HepG2 (cell line): ENCODE measurements around the gene FOXA1. TPM values are rescaled to one million over a fixed set of nuclear protein-coding genes. Genes with fewer than 3 reads are reported as not detected.

Source experiments
- ATAC-seq: fragments of 200-7000 bp; cut with Tn5 transposase; 3 replicates; pipeline ENCODE4 v1.9.1; 2020; ENCODE audit warnings: mild to moderate bottlenecking, moderate library complexity
- BruUV-seq: library from RNA; stranded (reverse); fragments of 400-500 nt; replicated peaks from 2 replicates; lab custom pipeline; 2021; lab: Mats Ljungman, UMichigan
- CTCF ChIA-PET: fragments of 300-600 bp; formaldehyde crosslinking; extraction: SDS; loops from one replicate; lab custom pipeline; 2021; ENCODE audit warnings: low total read pairs, inconsistent platforms, low intra/inter-chr PET ratio; lab: Yijun Ruan, JAX
- POLR2A ChIA-PET: fragments of 350-600 bp; sonication (Branson Sonifier 250); formaldehyde crosslinking; loops from one replicate; lab custom pipeline; 2020; ENCODE audit warnings: antibody characterized with exemption, inconsistent platforms; lab: Yijun Ruan, JAX
- DNase-seq: peaks from one replicate; pipeline ENCODE4 v3.0.0-alpha.2; 2015; ENCODE audit warnings: low spot score
- FAIRE-seq: peaks from 3 replicates; lab custom pipeline; 2011; peaks lifted over from hg19 to GRCh38; lab: Jason Lieb, UNC
- H2AFZ ChIP-seq: one replicate; pipeline ENCODE4 v1.6.1; 2011; ENCODE audit warnings: low read length, inconsistent platforms
- H3K27ac ChIP-seq: fragments of 300-600 bp; 3 replicates; pipeline ENCODE4 v1.8.0; 2011; ENCODE audit warnings: mixed run types, mild to moderate bottlenecking, mixed read lengths, low read length, inconsistent platforms; ENCODE audit not compliant: insufficient read depth; ENCODE audit errors: extremely low read length
- H3K27me3 ChIP-seq, 2 experiments: fragments of 200-600 bp in 1 of 2; 2 replicates in 1 of 2; 3 replicates in 1 of 2; pipeline versions ENCODE4 v1.6.0 to v1.8.0; 2011; ENCODE audit warnings: low read length in 2 of 2, mild to moderate bottlenecking in 2 of 2, moderate library complexity in 2 of 2, inconsistent platforms in 1 of 2; ENCODE audit not compliant: insufficient read depth in 2 of 2, control insufficient read depth in 1 of 2
- H3K36me3 ChIP-seq, 2 experiments: fragments of 200-600 bp in 1 of 2; replicated peaks in 1 of 2; 2 replicates in 1 of 2; 3 replicates in 1 of 2; pipeline versions ENCODE4 v1.5.1 to v1.8.0; 2011; ENCODE audit warnings: low read length in 2 of 2, inconsistent platforms in 1 of 2; ENCODE audit not compliant: insufficient read depth in 2 of 2, control insufficient read depth in 1 of 2
- H3K4me1 ChIP-seq: 2 replicates; pipeline ENCODE4 v1.5.1; 2012; ENCODE audit warnings: low read length, inconsistent platforms; ENCODE audit not compliant: insufficient read depth
- H3K4me2 ChIP-seq: 2 replicates; pipeline ENCODE4 v1.6.0; 2011; ENCODE audit warnings: low read depth, low read length, inconsistent platforms
- H3K4me3 ChIP-seq, 3 experiments: fragments of 200-600 bp in 1 of 3; sonication (generic), shearing (Covaris generic) in 1 of 3; replicated peaks in 1 of 3; 2 replicates each; pipeline ENCODE4 v1.5.1; 2011 to 2016; ENCODE audit warnings: low read length in 3 of 3, inconsistent platforms in 2 of 3, low read depth in 2 of 3, mild to moderate bottlenecking in 2 of 3, control low read depth in 1 of 3, mixed read lengths in 1 of 3; ENCODE audit not compliant: insufficient read depth in 1 of 3
- H3K79me2 ChIP-seq: one replicate; pipeline ENCODE4 v1.6.1; 2011; ENCODE audit warnings: low read length, inconsistent platforms; ENCODE audit not compliant: insufficient read depth
- H3K9ac ChIP-seq: 2 replicates; pipeline ENCODE4 v1.6.0; 2011; ENCODE audit warnings: mild to moderate bottlenecking, low read depth, low read length, inconsistent platforms; ENCODE audit not compliant: insufficient read depth
- H3K9me3 ChIP-seq: 2 replicates; pipeline ENCODE4 v1.5.1; 2012; ENCODE audit warnings: mild to moderate bottlenecking, low read length
- H4K20me1 ChIP-seq: 2 replicates; pipeline ENCODE4 v1.6.0; 2011; ENCODE audit warnings: inconsistent platforms, mild to moderate bottlenecking, low read length, moderate library complexity; ENCODE audit not compliant: insufficient read depth
- CEBPG ChIP-seq: IDR thresholded peaks from 2 replicates; pipeline ENCODE4 v1.6.1; 2016
- CREB1 ChIP-seq, 2 experiments: fragments of 450-650 bp in 1 of 2; IDR thresholded peaks; 2 replicates each; pipeline ENCODE4 v1.6.1; 2016 to 2017; ENCODE audit warnings: control low read depth in 1 of 2, mild to moderate bottlenecking in 1 of 2, missing compliant biosample characterization in 1 of 2, missing genetic modification characterization in 1 of 2
- HNRNPUL1 ChIP-seq: fragments of 200-400 bp; formaldehyde crosslinking; IDR thresholded peaks from 2 replicates; pipeline ENCODE4 v1.6.1; 2017; ENCODE audit warnings: low read depth, mild to moderate bottlenecking, low read length, moderate library complexity
- MTF1 ChIP-seq: sonication (generic); formaldehyde crosslinking; IDR thresholded peaks from 2 replicates; pipeline ENCODE4 v1.5.0; 2020; ENCODE audit warnings: missing genetic modification reagents
- NBN ChIP-seq: fragments of 450-650 bp; conservative IDR thresholded peaks from 2 replicates; pipeline ENCODE4 v1.6.1; 2017
- NKX3-1 ChIP-seq: sonication (generic); formaldehyde crosslinking; IDR thresholded peaks from 2 replicates; pipeline ENCODE4 v1.5.0; 2020; ENCODE audit warnings: missing genetic modification reagents
- SIN3A ChIP-seq: IDR thresholded peaks from 2 replicates; pipeline ENCODE4 v1.6.1; 2011; ENCODE audit warnings: low read depth, mild to moderate bottlenecking, control low read depth, low read length, borderline replicate concordance
- SMYD3 ChIP-seq: sonication (generic); formaldehyde crosslinking; IDR thresholded peaks from 2 replicates; pipeline ENCODE4 v1.8.1; 2023; ENCODE audit warnings: mild to moderate bottlenecking, missing genetic modification reagents
- TBX2 ChIP-seq: sonication (generic); formaldehyde crosslinking; IDR thresholded peaks from 2 replicates; pipeline ENCODE4 v1.5.0; 2020; ENCODE audit warnings: missing genetic modification reagents, mild to moderate bottlenecking, borderline replicate concordance
- TCF12 ChIP-seq, 2 experiments: fragments of 450-650 bp in 1 of 2; sonication (generic) in 1 of 2; formaldehyde crosslinking in 1 of 2; IDR thresholded peaks; 2 replicates each; pipeline versions ENCODE4 v1.6.1 to v1.8.0; 2017 to 2022; ENCODE audit warnings: antibody characterized with exemption in 1 of 2, mild to moderate bottlenecking in 1 of 2, missing genetic modification reagents in 1 of 2, moderate library complexity in 1 of 2
- ZBTB1 ChIP-seq: sonication (generic); formaldehyde crosslinking; IDR thresholded peaks from 2 replicates; pipeline ENCODE4 v1.4.0; 2020; ENCODE audit warnings: missing genetic modification reagents, borderline replicate concordance
- ZNF17 ChIP-seq: sonication (generic); formaldehyde crosslinking; IDR thresholded peaks from 2 replicates; pipeline ENCODE4 v1.5.0; 2020; ENCODE audit warnings: mild to moderate bottlenecking, missing genetic modification reagents
- ZNF263 ChIP-seq: sonication (generic); formaldehyde crosslinking; IDR thresholded peaks from 2 replicates; pipeline ENCODE4 v1.4.0; 2020; ENCODE audit warnings: missing genetic modification reagents
- WGBS: methylation state at CpG from one replicate; pipeline ENCODE4 v1.1.6; 2017; ENCODE audit warnings: low lambda C conversion rate; 5-methylcytosine and 5-hydroxymethylcytosine counted together
- in situ Hi-C: cut with HindIII; loops from 2 replicates; pipeline ENCODE4 v1.10.0; 2017; ENCODE audit warnings: low pct_unique_long_range_greater_than_20kb; ENCODE audit not compliant: extremely low pct_ligation_motif_present
- intact Hi-C: fragments of 100-400 bp; cut with micrococcal nuclease; formaldehyde crosslinking; loops from one replicate; pipeline ENCODE4 v1.10.0; 2022; ENCODE audit not compliant: unreplicated experiment
- polyA plus RNA-seq, 8 experiments: library from polyadenylated mRNA; depleted of rRNA in 3 of 8; stranded (reverse) in 7 of 8; unstranded in 1 of 8; fragments of >200 nt; fragmentation: Illumina TruSeq in 4 of 8; extraction: Trizol in 4 of 8; gene quantifications; 2 replicates each; pipeline versions ENCODE4 v1.2.1 to v1.2.3, GENCODE V29; 2011 to 2016; ENCODE audit warnings: low read depth in 4 of 8, missing spikeins in 1 of 8, mixed read lengths in 1 of 8; ENCODE audit not compliant: insufficient read depth in 1 of 8
- total RNA-seq, 5 experiments: library from RNA; depleted of rRNA; stranded (reverse); fragments of >200 nt; fragmentation: Illumina TruSeq; extraction: Trizol; gene quantifications; 2 replicates each; pipeline ENCODE4 v1.2.3, GENCODE V29; 2016; ENCODE audit warnings: low read depth in 1 of 5
- TF ChIP-seq, protein P1 (sequence below), 2 experiments: sonication (generic) in 1 of 2; formaldehyde crosslinking in 1 of 2; IDR thresholded peaks; 2 replicates each; pipeline versions ENCODE4 v1.6.1 to v1.9.0; 2014 to 2022; ENCODE audit warnings: antibody characterized with exemption in 1 of 2, borderline replicate concordance in 1 of 2, inconsistent platforms in 1 of 2, low read depth in 1 of 2, missing genetic modification reagents in 1 of 2

The FOXA1 gene
- total and polyA plus RNA-seq, 2 of the 13 experiments (the other 11 are each of a cell fraction or from before 2014, with no cell fraction given), result 43.4 to 58.6 TPM

DNA sequence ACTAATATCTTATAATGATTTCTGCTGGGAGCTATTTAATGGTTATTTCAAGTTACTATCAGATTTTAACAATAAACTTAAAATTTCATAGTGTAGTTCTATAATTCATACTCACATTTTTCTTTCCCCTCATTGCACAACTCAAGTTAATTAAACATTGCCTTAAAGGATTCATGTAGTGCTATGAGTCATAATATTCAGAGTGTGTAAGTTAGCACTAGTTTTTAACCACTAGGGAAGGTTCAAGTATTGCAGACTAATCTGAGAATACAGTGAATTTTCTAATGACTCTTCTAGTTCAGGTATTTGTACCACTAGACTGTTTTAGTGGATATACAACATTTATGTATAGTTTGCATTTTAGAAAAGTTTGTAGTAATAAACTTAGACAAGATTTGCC, 49.9 kb downstream of the FOXA1 start:
- TF ChIP-seq NKX3-1 (no peak), CEBPG (CRISPR knock-in tag) (0 out of 2 replicates have a peak, but pooled peaks have one; percentile 18)
- H3K9me3 ChIP-seq, result no peaks in the 10 kb centered on the region
- no peak for DNase-seq
- ATAC-seq, result no peak
- CTCF ChIA-PET, result no interaction called here
- intact Hi-C loops (loop anchor here (5.0 kb wide), 1 partner anchor 298 kb away; no protein-coding TSS in a partner anchor), in situ Hi-C loops (loop anchor here (5.0 kb wide), 1 partner anchor 78 kb away; no protein-coding TSS in a partner anchor)
- H3K27me3 ChIP-seq, result no peaks in the 10 kb centered on the region
- no TSS peak for BruUV-seq
- no peak overlapping the region for H3K9ac ChIP-seq
- H4K20me1 ChIP-seq, result no peaks in the 10 kb centered on the region
- no peak overlapping the region for H3K4me2 ChIP-seq
- FAIRE-seq, result no peak
- no peaks in the 10 kb centered on the region for H3K36me3 ChIP-seq
- H2AFZ ChIP-seq, result no peak overlapping the region
- no peak overlapping the region for H3K4me3 ChIP-seq
- H3K79me2 ChIP-seq, result no peaks in the 10 kb centered on the region
- H3K27ac ChIP-seq, result no peak overlapping the region
- POLR2A ChIA-PET, result no interaction called here
- H3K4me1 ChIP-seq, result peaks cover 36% of the 10 kb centered on the region

DNA sequence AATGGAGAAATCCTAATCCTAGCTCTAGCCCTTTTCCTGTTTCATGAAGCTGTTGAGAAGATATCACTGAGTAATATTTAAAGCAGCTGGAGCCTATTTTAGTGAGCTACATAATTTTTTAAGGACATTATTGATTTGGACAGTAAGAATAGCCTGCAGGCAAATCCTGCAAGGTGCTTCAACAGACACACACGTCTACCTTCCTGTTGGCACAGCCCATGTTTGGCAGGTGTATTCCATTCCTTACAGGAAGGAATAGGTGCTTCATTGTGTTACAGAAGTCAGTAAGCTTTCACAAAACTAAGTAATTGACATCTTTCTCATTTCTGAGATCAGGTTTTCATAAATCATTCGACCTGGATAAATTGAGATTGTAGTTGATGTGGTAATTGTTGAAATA, 50.6 kb downstream of the FOXA1 start:
- 96% methylated on average over 2 of the region's 2 CpGs for WGBS
- Histone ChIP-seq H3K9me3 (no peaks in the 10 kb centered on the region), H4K20me1 (no peaks in the 10 kb centered on the region), H3K9ac (no peak overlapping the region), H3K27ac (no peak overlapping the region), H3K27me3 (no peaks in the 10 kb centered on the region), H3K79me2 (no peaks in the 10 kb centered on the region), H3K4me2 (no peak overlapping the region), H2AFZ (no peak overlapping the region), H3K36me3 (no peaks in the 10 kb centered on the region), H3K4me1 (peaks cover 36% of the 10 kb centered on the region), H3K4me3 (no peak overlapping the region)
- ATAC-seq (no peak), FAIRE-seq (no peak), DNase-seq (no peak)
- CTCF ChIA-PET, result no interaction called here
- in situ Hi-C loops, result no loop called here
- TF ChIP-seq MTF1 (0 out of 2 replicates have a peak, but pooled peaks have one; percentile 30), TBX2 (no peak), SIN3A (no peak), NBN (no peak), CREB1 (IDR thresholded peaks at IDR 0.05) (no peak), CREB1 (CRISPR knock-in tag; IDR thresholded peaks at IDR 0.05) (no peak), ZNF263 (CRISPR knock-in tag) (no peak), ZNF17 (CRISPR knock-in tag) (no peak), SMYD3 (CRISPR knock-in tag) (peak; percentile 53; the same call in 1 of the 2 replicates), HNRNPUL1 (no peak), TCF12 (IDR thresholded peaks at IDR 0.05) (no peak), TCF12 (CRISPR knock-in tag; IDR thresholded peaks at IDR 0.05) (no peak), ZBTB1 (CRISPR knock-in tag) (no peak)
- TF ChIP-seq, protein P1, sequence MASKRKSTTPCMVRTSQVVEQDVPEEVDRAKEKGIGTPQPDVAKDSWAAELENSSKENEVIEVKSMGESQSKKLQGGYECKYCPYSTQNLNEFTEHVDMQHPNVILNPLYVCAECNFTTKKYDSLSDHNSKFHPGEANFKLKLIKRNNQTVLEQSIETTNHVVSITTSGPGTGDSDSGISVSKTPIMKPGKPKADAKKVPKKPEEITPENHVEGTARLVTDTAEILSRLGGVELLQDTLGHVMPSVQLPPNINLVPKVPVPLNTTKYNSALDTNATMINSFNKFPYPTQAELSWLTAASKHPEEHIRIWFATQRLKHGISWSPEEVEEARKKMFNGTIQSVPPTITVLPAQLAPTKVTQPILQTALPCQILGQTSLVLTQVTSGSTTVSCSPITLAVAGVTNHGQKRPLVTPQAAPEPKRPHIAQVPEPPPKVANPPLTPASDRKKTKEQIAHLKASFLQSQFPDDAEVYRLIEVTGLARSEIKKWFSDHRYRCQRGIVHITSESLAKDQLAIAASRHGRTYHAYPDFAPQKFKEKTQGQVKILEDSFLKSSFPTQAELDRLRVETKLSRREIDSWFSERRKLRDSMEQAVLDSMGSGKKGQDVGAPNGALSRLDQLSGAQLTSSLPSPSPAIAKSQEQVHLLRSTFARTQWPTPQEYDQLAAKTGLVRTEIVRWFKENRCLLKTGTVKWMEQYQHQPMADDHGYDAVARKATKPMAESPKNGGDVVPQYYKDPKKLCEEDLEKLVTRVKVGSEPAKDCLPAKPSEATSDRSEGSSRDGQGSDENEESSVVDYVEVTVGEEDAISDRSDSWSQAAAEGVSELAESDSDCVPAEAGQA (IDR thresholded peaks at IDR 0.05; ENCODE audit: low read depth), result no peak
- TF ChIP-seq, protein P1 (CRISPR knock-in tag; IDR thresholded peaks at IDR 0.05; ENCODE audit: borderline replicate concordance), result peak; percentile 44; the same call in 1 of the 2 replicates
- POLR2A ChIA-PET, result interaction anchor here (1.4 kb wide), 1 partner anchor 43 kb away, joined by 4 read pairs; no protein-coding TSS in a partner anchor
- intact Hi-C loops, result no loop called here
- BruUV-seq, result no TSS peak
